ENCODE results near the gene ANK2. TPM values are rescaled to one million over a fixed set of nuclear protein-coding genes. Genes with fewer than 3 reads are reported as not detected.

Gene ANK2
- 22.5 and 24.0 TPM in 2 replicates for total RNA-seq (2014; rRNA removed; shearing (Covaris generic))
- polyA plus RNA-seq (2014; cell fraction: nucleus; rRNA removed): 6.8 and 17.4 TPM in 2 replicates

DNA sequence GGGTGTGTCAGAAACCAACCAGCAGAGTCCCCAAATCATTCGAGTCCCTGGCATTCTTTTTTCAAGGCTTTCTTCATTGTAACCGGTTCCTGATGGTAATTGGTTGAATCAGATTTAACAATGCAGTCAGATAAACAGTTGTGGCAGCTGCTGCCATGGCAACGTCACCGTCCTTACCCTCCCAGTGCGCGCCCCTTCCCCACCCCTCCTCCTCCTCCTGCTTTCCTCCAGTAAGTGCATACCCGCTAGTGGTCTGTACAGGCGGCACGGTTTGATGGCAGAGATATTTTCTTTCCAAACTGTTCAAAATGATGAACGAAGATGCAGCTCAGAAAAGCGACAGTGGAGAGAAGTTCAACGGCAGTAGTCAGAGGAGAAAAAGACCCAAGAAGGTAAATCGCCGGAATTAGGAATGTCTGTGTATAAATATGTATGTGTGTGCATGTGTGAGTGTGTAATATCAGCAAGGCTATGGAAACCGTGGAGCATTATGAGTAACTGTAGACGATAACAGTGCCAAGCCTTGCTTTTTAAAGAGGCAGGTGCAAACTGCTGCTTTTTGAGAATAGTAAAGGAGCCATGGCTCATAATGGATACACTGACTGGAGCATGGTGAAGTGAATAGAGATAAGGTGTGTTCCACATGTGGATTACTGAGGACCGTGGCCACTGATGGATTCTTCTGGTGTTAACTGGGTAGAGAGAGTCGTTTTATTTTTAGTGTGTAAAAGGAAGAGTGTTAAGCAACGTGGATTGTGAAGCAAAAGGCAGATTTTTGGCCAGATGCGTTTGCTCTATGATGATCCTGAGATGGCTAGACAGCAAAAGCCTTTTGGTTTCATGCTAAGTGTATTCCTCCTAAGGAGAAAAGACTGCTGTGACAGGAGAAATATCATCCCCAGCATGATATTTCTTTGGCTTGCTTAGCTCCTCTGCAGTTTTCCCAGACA is at the start of gene ANK2:
Gene ANK2 (plus strand): TSS at position 233 of the 950 bp plus-strand sequence. CDS start 76 bp downstream, at position 309.
- DNase-seq (ENCODE audit: extremely low read depth, low read depth): no peak

DNA sequence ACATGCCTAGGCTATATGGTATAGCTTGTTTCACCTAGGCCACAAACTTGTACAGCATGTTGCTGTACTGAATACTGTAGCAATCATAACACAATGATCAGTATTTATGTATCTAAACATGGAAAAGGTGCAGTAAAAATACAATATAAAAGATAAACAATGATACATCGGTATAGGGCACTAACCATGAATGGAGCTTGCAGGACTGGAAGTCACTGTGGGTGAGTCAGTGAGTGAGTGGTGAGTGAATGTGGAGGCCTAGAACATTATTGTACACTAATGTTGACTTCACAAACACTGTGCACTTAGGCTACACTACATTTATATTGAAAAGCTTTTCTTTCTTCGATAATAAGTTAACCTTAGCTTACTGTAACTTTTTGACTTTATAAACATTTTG is 45.6 kb upstream of the ANK2 start:
- DNase-seq (ENCODE audit: extremely low read depth, low read depth): no peak

DNA sequence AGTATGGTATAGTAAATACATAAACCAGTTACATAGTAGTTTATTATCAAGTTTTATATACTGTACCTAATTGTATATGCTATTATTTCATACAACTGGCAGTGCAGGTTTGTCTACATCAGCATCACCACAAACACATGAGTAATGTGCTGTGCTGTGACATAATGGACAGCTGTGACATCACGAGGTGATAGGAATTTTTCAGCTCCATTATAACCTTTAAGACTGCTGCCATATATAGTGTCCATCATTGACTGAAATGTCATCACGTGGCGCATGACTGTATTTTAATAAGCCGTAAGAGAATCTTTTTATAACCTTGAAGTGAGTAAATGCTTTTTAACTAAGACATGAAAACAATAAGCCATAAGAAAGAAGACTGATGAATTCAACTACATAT is 44.8 kb upstream of the ANK2 start:
- DNase-seq (ENCODE audit: extremely low read depth, low read depth): no peak

DNA sequence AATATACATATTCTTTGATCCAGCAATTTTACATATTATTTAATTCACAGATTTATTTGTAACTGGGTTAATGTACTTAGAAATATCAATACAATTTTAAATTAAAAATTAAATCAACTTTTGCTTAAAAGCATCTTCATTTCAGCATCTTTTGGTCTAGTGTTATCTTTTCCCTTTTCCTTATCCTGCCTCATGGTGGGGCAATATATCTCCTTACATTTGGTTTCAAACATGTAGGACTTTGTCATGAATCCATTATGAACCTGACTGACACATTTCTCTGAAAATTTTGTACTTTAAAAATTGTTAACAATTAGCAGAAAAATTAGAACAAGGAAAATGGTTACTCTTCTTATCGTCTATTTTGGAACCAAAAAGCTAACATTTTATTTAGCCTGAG is 42.8 kb upstream of the ANK2 start:
- no peak for DNase-seq (ENCODE audit: extremely low read depth, low read depth)

DNA sequence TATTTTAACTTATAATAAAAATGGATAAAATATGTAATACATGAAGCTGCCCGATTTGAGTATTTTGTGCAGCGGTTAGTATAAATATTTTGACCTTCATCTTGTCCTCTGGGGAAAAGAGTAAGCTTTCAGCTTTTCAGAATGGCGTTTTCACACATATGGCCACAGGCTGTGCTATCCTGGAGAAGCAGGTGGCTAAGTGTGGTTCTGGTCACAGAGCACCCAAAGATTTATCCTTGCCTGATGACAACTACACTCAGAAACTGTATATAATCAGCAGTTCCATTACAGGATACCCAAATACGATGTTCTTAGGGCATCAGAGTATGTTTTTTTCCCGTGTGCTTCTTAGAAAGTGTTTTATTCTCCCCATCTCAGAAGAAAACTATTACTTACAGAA is 42.3 kb upstream of the ANK2 start:
- DNase-seq (ENCODE audit: extremely low read depth, low read depth): no peak

DNA sequence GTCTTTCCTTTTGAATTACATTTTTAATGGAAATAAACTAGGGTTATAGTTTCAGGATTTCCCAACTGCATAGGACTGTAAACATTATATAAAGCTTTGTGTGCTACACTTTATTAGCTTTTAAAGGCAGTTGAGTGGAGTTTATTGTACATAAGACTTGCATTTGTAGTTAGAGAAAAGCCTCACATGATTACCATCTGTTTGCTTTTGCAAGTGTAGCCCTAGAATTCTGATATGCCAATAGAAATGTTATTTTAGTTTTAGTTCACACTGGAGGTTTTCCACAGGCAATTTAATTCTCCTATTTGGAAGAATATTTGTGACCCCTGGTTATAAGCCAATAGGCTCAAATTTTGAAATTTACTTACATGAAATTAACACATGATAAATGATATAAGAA is 41.3 kb upstream of the ANK2 start:
- no peak for DNase-seq (ENCODE audit: extremely low read depth, low read depth)

DNA sequence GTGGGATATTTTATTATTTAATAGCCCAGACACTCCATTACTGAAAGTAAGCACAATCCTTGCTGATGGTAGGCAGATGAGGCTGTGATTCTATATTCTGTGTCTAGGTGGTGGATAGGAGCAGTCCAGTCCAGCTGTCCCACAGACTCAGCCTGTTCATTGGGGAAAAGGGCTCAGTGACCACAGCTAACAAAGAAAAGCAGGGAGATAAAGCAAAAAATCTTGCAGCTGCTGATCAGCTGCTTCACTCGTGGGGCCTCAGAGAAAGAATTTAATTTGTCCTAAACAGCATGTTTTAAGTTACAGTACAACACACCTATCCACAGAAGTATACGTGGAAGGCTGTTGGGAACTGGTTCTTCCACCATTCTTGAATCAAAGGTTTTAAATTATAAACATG is 40.7 kb upstream of the ANK2 start:
- no peak for DNase-seq (ENCODE audit: extremely low read depth, low read depth)

DNA sequence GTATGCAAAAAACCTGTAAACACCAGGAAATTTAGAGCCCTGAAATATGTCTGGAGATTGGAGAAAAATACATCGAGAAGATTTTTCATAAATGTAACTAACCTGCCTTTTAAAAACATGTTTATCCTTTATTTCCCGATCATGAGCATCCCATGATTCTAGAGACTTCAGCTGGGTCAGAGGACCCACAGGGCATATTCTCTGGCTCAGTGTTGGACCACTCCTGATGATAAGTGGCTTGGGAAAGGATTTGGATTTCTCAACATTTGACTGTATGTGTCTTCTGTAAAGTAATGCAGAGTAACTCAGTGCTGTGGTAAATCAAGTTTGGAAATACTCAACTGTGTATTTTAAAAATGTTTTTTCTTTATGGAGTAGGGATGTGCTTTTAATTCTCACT is 40.0 kb upstream of the ANK2 start:
- DNase-seq (ENCODE audit: extremely low read depth, low read depth): no peak

DNA sequence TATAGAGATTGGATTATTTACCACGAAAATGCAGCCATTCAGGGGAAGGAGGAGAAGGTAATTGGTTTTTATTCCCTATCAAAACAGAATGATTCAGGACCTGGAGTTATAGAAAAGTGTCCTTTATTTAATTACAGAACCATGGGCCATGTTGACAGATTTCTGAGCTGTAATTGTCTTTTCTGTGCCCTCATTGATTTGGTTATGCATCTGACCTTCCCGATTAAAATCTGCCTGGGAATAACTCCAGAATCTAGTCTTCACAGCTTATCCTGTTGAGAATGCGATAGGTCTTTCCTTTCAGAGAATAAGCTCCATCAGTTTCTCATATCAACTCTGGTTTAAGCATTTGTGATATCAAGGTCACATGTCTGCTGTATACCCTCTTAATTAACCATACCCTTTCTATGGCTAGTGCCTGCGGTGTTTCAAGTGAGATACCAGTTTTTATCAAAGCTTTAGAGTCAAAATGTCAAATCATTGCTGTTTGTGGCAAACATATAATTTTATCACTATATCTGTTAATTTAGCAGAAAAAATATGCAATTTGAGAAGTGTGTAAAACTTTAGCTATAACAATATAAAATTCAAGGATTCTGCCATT is 37.2 kb upstream of the ANK2 start:
- DNase-seq (ENCODE audit: extremely low read depth, low read depth): no peak

DNA sequence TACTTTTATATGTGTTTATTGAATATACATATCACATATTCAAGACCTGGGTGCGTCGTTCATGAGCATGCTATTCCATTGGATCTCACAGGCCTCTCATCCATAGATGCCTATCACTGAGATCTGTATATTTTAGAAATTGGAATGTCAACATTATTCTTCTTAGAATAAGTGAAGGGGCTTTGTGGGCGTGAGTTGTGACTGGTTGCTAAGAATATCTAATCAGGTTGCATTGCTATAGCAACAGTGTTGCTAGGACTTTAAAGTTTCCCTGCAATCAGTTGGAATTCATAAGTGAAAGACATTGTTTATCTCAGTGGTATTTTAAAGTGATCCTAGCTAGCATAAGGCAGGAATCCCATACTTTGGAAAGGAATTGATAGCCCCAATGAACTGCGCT is 36.7 kb upstream of the ANK2 start:
- DNase-seq (ENCODE audit: extremely low read depth, low read depth): no peak

DNA sequence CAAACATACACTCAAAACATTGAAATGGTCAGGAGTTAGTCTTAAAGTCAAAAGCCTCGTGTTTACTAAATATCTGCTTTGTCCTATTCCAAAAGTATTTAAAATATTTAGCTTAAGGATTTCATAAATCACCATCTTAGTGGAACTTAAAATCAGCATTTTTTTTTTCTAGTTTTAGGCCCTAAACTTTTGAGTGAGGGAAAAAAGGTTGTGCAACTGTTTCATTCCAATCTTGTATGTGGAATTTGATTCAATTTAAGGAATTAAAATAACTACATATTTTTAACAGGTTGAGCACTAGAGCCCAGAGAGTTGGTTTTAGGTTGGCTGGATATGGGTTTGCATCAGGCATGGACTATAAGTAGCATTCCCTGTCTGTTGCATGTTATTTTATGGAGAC is 35.7 kb upstream of the ANK2 start:
- DNase-seq (ENCODE audit: extremely low read depth, low read depth): no peak

DNA sequence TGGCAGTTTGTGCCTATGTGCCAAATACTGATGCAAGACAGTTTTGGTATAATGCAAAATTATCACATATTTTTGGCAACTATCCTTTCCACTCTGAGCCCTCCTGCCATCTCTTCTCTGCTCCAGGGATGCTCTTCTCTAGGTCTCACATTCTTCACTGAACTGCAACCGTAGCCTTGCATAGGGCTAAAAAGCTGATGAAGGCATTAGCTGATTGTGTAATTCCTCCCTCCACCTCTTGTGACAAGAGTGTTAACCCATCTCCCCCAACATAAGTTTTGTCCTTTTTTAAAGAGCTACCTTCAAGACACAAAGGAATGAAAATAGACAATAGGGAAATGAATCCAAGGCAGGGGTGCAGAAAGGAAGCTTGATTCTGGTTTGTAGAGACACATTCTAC is 33.1 kb upstream of the ANK2 start:
- DNase-seq (ENCODE audit: extremely low read depth, low read depth): no peak

DNA sequence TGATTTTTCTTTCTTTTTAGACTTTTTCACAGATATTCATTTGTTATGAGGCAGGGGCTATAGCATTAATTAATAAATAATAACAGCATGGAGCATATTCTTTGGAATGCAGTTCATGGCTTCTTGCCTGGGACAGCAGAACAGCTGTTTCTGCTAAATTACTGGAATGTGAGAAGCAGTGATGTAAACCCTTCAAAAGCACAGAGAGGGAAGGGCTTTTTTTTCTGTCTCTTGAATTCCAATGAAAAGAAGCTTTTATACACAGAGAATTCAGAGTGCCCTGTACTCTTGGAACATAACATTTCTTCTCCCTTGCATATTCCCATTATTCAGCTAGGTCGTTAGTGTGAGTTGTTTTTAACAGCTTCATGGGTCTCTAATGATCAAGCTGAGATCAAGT is 28.5 kb upstream of the ANK2 start:
- DNase-seq (ENCODE audit: extremely low read depth, low read depth): no peak

DNA sequence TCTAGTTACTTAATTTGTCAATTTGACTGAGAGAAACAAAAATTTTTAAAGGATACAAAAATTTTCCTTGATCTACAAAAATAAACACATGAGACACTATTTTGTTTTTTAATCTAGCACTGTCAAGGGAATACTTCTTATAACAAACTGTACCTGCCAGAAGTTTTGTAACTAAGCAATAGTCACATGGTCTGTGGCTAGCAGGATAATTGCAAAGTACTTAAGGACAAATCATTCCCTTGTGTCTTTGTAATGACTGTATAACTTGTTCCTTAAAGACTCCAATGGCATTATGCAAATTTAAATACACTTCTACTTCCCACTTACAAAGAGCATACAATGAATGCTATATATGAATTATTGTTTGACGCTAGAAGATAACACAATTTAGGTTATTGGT is 25.1 kb upstream of the ANK2 start:
- no peak for DNase-seq (ENCODE audit: extremely low read depth, low read depth)

DNA sequence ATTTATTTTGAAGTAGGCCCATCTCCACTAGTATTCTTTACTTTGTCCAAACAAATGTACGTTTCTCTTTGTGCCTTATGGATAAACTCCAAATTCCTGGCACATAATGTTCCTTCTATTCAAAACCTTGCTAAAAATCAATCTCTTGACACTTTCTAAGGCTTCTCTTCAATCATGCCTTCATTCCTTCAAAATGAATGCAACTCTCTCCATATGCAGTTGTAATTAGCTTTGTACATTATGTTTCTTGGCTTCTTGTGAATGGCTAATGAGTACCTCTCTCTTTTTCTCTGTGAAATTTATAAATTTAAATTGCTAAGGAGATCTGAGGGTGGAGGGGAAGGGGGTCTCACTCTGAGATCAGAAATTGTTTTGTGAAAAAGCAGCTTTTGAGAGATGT is 24.0 kb upstream of the ANK2 start:
- DNase-seq (ENCODE audit: extremely low read depth, low read depth): no peak

DNA sequence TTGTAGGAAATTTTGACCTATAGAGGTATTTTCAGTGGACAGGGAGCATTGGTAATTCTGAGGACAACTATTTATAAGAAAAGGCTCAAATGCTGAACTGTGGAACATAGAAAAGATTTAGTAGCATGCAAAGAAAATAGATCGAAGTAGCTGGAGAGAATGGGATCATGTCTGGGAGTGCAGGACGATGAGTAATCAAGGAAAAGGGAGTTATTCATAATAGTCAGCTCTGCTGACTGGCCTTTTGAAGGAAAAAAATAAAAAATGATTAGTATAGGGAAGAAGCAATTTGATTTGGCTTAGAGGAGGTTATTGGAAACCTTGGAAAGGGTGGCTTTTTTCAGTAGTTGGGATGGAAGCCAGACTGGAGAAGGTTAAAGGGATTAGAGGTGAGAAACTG is 22.9 kb upstream of the ANK2 start:
- no peak for DNase-seq (ENCODE audit: extremely low read depth, low read depth)

DNA sequence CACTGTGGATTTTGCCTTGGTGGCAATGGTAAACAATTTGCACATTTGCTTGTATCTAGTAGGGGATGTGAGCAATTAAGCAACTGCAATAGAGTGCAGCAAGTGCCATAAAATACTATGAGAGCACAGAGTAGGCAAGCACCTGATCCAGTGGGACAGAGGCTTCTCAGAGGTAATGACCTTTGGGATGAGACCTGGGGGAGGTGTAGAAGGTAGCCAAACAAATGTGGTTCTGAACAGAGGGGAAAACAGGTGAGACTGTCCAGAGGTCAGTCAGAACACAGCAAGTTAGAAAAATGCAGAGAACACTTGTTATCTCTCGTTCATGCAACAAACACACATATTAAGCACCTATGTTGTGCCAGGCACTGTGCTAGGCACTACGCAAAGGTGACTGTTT is 21.4 kb upstream of the ANK2 start:
- no peak for DNase-seq (ENCODE audit: extremely low read depth, low read depth)

DNA sequence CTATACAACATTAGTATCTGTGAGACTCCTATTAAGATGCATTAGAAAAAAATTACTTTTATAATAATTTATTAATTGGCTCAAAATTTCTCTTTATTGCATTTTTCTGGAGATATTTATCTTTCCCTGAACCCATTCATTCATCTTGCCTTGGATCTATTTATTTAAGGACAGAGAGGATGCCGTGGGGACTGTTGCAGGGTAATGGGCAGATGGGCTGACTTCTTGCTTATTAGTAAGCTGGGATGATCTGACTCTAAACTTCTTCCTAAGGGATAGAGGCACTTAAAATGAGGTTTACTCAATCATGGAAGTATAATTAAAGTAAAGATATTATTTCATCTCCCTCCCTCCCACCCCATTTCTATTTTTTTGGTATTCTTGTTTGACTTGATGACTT is 18.2 kb upstream of the ANK2 start:
- DNase-seq (ENCODE audit: extremely low read depth, low read depth): no peak

DNA sequence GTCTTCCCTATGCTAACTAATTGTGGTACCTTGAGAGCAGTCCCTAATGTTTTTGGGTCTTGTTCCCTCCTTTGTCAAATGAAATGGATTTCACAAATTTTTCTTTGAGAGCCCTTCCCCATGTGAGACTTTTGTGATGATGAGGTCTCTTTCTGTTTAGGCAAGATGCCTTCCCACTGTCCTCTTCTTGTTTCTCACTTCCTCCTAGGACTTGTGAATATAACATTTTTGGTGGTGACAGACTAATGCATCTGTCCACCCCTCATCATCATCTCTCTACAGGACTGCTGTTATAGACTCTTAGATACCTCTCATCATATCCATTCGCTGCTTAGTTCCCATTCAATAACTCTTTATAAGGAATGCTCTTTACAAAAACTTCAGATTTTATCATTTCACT is 8.7 kb upstream of the ANK2 start:
- DNase-seq (ENCODE audit: extremely low read depth, low read depth): no peak

DNA sequence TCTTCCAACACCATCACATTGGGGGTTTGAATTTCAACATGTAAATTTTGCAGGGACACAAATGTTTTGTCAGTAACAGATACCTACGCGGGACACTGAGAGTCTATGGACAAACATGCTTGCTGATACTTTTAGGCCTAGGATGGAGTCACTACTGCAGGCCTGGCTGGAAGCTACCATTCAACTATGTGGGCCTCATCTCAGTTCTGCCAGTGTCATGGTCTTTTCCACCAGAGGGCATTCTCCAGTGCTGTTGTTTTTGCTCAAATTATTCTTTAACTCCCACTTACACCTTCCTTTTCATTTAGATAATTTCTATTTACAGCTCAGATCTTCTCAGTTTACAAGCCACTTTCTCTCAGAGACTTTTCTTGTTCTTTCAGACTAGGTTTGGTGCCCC is 7.0 kb upstream of the ANK2 start:
- DNase-seq (ENCODE audit: extremely low read depth, low read depth): no peak

DNA sequence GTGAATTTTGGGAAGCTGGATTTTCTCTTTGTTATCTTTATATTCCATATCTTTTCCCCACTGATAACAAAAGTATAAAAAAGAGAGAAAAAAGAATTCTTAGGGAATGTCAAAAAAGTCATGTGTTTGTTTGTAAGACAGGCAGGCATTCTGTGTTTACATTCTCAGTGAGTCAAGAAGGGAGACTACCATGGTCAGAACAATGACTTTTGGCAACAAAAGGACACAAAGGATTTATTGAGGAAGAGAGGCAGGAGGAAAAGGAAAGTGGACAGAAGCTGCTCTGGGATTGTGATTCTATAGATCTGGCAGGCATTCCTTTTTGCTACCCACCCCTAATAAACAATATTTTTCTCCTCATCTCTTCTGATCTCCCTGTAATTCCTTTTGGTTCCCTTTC is 5.9 kb upstream of the ANK2 start:
- no peak for DNase-seq (ENCODE audit: extremely low read depth, low read depth)

DNA sequence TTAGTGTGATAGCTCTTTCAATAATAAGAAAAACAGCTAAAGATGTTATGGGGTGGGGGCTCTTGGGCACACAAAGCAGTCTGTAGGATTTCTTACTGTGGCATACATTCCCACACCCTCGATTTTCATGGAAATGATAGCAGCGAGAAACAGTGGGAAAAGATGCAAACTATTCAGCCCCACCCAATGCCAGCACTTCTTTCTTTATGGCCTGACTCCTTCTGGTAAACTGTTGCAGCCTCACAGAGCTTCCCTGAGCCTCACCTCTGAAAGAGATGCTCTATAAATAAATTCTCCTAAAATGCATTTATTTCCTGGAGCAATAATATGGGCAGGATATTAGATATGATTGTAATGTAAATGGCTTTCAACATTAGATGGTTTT is 910 bp downstream of the ANK2 start:
- DNase-seq (ENCODE audit: extremely low read depth, low read depth): no peak
